ENCODE data around the gene LIMS1.
A peak's percentile ranks its signal among the peaks of the same experiment; 100 is the strongest.
"Not testable (repeated sequence)": the region's sequence is repeated elsewhere in the genome, so short reads cannot be mapped to it uniquely, and the experiment has no call there.

Gene LIMS1

GRCh38 chr2:108670282-108670681 is 136.0 kb downstream of the LIMS1 start:
- DNase-seq, result not testable (repeated sequence)

- DNase-seq, result not testable (repeated sequence)
Measured at GRCh38 chr2:108672200-108672805, 138.0 kb downstream of the LIMS1 start.

GRCh38 chr2:108676522-108676921 is 142.3 kb downstream of the LIMS1 start:
- DNase-seq, result not testable (repeated sequence)

GRCh38 chr2:108677239-108677744 is 143.0 kb downstream of the LIMS1 start:
- DNase-seq, result not testable (repeated sequence)

GRCh38 chr2:108678198-108678651 is 144.0 kb downstream of the LIMS1 start:
- DNase-seq, result not testable (repeated sequence)

- DNase-seq, result not testable (repeated sequence)
Measured at GRCh38 chr2:108680805-108681204, 146.5 kb downstream of the LIMS1 start.

GRCh38 chr2:108688818-108689756 is 154.8 kb downstream of the LIMS1 start:
- peak; percentile 45 for DNase-seq

GRCh38 chr2:108690001-108690400 is 155.7 kb downstream of the LIMS1 start:
- not testable (repeated sequence) for DNase-seq

GRCh38 chr2:108691447-108691846 is 157.2 kb downstream of the LIMS1 start:
- no peak for DNase-seq

GRCh38 chr2:108701208-108701607 is 166.9 kb downstream of the LIMS1 start:
- no peak for DNase-seq

GRCh38 chr2:108701806-108702205 is 167.5 kb downstream of the LIMS1 start:
- no peak for DNase-seq

- no peak for DNase-seq
Measured at GRCh38 chr2:108704871-108705270, 170.6 kb downstream of the LIMS1 start.

- no peak for DNase-seq
Measured at GRCh38 chr2:108707300-108707699, 173.0 kb downstream of the LIMS1 start.

GRCh38 chr2:108716971-108717370 is 182.7 kb downstream of the LIMS1 start:
- not testable (repeated sequence) for DNase-seq

GRCh38 chr2:108719149-108720044 is 185.1 kb downstream of the LIMS1 start, which contains the start of gene RANBP2:
Gene RANBP2, plus strand, starts transcription at chr2:108719482. Its CDS starts 125 bp downstream, at chr2:108719607.
- peak; percentile 87 for DNase-seq

- DNase-seq, result not testable (repeated sequence)
Measured at GRCh38 chr2:108726048-108726447, 191.8 kb downstream of the LIMS1 start.

- not testable (repeated sequence) for DNase-seq
Measured at GRCh38 chr2:108734656-108735055, 200.4 kb downstream of the LIMS1 start.
